GM18861 (cell line): ENCODE measurements around the gene LIN9.
"Not testable (repeated sequence)": the region's sequence is repeated elsewhere in the genome, so short reads cannot be mapped to it uniquely, and the experiment has no call there.

Experiments
- ATAC-seq: cut with Tn5 transposase; IDR thresholded peaks from one replicate; pipeline ENCODE4 v1.9.1; 2021; ENCODE audit not compliant: unreplicated experiment

Gene LIN9, protein sequence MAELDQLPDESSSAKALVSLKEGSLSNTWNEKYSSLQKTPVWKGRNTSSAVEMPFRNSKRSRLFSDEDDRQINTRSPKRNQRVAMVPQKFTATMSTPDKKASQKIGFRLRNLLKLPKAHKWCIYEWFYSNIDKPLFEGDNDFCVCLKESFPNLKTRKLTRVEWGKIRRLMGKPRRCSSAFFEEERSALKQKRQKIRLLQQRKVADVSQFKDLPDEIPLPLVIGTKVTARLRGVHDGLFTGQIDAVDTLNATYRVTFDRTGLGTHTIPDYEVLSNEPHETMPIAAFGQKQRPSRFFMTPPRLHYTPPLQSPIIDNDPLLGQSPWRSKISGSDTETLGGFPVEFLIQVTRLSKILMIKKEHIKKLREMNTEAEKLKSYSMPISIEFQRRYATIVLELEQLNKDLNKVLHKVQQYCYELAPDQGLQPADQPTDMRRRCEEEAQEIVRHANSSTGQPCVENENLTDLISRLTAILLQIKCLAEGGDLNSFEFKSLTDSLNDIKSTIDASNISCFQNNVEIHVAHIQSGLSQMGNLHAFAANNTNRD

DNA sequence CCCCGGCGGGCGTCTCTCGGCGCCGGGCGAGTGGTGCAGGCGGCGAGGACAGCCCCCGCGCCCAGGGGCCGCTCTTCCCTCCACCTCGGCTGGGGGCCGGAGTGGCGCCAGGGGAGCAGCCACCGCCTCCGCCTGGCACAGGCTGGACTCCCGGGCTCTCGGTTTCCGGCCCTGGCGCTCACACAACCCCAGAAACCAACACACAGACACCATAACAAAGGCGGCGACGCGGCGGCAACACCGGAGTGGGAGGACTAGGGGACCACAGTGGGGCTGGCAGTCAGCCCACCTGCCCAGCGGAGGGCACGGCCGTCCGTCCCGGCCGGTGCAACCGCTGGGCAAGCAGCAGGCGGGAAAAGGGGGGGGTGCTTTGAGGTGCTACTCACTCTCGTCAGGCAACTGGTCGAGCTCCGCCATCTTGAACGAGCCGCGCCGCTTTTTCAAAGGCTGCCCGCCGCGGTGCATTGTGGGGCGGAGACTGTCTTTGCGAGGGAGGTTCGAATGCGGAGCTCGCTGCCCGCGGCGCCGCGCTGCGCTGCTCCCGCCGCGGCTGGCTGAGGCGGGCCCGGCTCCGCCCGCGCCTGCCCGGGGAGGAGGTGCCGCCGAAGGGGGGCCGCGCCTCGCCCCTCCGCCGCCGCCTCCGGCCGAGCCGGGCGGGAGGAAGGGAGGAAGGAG is at the start of gene LIN9:
LIN9 (minus strand) TSS at position 442 of the 675 bp plus-strand sequence; CDS start at position 417, 25 bp downstream.
- peak; percentile 64 for ATAC-seq

DNA sequence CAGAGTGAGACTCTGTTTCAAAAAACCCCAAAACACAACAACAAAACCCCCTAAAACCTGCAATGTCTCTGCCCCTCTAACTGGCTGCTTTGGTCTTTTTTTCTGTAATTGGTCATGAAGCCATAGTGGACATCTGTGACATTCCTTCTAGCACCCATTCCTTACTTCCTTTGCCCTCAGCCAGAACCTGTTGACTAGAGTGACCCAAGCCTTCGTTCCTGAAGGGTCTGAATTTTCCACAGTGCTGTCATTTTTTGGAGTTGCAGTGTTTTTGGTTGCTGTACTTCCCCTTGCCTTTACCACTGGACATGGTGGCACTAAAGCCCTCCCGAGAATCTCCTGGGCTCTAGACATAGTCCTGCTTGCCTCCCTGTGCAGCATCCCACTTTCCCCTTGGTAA is 48.5 kb upstream of the LIN9 start:
- no peak for ATAC-seq

DNA sequence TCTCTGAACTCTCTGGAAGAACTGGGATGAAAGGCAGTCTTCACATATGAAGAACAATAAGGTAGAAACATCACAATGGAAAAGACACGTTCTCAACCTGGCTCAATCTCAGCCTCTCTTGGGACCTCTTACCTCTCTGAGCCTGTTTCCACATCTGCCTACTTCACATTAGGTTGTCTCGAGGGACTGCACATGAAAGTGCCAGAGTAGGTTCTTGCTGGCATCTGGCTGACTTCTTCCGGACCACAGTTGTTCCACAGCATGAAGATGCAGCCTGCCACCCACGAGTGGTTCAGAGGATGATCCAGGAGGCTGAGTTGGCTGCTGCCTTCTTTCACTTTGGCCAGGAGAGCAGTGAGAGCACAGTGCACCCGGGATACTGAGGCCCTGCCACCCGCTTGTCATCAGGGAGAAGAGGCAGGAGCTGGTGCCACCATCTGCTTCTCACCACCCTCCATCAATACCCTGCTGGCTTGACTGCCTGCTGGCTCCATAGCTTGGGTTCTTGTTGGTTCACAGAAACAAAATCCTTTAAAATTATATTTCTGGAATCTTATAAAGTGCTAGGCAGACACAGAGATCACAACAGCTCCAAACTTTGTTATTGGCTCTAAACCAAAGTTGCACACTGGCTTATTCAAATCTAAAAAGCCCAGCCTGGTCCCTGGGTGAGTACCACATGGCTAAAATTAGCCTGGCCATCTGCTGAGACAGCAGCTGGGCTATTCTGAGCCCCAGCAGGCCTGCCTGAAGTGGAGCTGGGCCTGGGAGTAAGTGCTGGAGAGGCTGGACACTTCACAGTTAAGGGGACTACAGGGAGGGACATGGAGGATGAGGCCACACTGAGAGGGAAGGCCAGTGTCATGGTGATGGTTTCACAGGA is 46.9 kb upstream of the LIN9 start:
- no peak for ATAC-seq

DNA sequence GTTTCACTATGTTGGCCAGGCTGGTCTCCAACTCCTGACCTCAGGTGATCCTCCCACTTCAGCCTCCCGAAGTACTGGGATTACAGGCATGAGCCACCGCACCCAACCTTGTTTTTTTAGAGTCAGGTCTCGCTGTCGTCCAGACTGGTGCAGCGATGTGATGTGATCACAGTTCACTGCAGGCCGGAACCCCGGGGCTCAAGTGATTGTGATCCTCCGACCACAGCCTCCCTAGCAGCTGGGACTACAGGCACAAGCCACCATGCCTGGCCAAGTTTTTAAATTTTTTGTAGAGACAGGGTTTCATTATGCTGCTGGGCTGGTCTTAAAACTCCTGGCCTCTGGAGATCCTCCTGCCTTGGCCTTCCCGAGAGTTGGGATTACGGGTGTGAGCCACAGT is 46.1 kb upstream of the LIN9 start:
- no peak for ATAC-seq

DNA sequence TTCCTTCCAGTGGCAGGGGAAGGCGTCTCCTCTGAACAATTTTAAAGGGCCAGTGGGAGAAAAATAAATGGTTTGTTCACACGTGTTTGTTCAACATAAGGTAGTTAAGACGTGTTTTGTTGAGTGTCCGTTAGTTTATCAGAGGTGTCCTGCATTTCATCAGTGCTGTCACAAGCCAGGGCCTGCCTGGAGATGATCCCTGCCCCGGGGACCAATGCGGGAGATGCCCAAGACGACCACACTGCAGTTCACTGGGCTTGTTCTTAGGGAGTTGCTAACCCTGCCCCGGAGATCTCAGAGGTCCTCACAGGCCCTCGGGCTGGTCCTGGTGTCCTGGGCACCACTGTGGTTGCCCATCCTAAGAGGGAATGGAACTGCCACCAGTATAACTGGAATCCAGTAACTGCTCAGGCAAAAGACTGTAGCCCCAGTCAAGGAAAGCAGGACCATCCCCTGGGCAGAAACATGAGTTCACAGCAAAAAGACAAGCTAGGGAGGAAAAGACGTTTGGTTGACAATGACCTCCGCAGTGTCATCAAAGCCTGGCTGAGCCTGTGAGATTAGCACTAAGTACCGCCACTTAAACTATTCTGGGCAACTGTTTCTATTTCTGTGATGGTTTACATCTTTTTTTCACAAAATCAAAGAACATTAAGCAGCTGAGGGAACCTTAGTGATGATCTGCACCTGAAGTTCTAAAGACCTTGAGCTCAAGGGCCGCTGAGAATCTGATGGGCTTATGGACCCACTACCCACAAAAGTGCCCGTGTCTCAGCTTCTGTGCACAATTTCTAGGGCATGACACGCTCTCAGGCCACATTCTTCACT is 44.9 kb upstream of the LIN9 start:
- ATAC-seq = no peak

DNA sequence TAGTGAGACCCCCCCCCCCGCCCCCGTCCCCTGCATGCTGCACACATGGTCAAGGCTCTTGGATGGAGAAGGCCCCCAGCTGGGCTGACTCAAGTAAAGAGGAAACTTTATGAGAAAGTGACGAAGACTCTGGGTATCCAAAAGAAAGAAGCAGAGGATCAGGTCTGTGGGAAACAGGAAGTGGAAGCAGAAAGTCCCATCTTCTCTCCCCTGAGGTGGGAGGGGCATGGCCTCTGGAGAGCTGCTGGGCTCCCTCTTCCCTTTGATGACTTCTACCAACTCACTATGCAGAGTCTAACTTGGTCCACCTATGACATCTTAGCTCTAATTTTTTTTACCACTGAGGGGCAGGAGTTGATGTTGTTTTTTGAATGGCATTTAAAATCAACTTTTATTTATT is 42.7 kb upstream of the LIN9 start:
- no peak for ATAC-seq

DNA sequence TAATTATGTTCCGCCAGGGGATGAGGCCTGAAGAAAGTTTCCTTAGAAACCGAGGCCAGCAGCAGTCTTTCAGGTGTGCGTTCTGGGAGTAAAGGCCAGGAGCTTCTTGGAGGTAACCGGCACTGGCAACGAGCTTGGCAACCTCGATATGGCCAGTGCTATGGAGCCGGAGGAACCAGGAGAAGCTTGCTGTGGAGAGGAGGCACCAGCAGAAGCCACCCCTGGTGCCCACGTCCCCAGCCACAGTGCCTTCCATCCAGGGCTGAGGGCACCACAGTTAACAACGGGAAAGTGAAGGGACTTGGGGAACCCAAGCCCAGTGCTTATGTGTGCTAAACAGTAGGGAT is 41.5 kb upstream of the LIN9 start:
- no peak for ATAC-seq

DNA sequence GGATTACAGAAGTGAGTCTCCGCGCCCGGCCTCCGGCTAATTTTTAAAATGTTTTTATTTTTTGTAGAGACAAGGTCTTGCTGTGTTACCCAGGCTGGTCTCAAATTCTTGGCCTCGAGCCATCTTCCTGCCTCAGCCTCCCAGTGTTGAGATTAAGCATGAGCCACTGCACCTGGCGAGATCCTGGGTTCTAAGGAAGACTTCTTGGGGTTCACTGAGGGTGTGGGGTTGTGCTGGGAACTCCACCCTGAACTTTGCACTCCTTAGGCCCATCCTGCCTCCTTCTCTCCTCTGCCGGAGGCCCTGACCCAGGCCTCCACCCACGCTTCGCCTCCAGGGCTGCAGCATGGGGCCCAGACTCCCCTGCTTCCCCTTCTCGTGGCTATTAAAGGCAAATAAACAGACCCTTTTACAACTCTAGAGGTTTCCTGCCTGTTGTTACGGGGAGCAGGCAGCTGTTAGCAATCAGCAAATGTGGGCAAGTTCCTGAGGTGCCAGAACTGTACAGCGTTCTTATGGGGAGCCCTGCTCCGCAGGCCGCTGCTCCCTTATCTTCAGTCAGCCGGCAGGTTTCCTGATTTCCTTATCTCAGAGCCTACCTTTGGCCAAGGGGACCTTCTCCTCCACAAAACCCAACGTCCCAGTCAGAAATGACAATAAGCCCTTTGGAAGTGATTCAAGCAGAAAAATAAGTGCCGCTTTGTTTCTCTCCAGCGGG is 41.0 kb upstream of the LIN9 start:
- ATAC-seq = peak; percentile 57

DNA sequence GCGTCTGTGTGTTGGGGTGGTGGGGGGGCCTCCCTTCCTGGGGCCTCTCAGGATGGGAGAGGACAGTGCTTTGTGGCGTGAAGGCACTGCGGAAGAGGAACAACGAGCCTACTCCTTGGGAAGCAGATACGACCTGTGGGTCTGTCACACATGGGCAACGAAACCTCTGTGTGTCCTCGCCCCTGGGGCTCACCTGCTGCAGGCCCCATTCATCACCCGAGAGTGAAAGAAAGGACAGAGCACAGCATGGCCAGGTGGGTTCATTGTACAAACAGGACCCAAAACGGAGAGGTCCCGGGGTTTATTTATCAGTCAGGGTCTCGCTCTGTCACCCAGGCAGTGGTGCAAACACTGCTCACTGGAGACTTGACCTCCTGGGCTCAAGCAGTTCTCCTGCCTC is 40.1 kb upstream of the LIN9 start:
- no peak for ATAC-seq

DNA sequence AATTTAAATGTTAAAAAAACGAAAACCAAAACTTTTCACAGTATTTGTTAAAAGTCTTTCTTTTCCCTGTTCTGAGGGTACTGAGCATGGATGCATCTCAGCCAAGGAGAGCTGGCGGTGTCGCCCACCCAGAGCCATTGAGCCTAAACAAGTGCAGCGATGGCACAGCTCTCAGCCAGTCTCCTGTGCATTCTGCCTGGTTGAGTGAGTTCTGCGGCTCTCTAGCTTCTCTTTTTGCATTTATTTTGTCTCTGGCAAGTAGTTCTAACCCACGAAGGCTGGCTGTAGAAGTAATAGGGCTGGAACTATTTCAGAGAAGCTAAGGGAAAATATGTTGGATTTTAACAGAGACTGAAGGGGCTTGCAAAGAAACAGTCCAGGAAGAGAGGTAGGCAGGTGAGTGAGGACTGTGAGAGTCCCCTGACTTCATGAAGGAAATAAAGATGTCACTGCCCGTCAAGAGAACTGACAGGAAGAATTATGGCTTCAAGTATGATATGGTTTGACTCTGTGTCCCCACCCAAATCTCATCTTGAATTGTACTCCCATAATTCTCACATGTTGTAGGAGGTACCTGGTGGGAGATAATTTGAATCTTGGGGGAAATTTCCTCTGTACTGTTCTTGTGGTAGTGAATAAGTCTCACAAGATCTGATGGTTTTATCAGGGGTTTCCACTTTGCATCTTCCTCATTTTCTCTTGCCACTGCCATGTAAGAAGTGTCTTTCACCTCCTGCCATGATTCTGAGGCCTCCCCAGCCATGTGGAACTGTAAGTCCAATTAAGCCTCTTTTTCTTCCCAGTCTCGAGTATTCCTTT is 35.7 kb upstream of the LIN9 start:
- ATAC-seq = no peak

DNA sequence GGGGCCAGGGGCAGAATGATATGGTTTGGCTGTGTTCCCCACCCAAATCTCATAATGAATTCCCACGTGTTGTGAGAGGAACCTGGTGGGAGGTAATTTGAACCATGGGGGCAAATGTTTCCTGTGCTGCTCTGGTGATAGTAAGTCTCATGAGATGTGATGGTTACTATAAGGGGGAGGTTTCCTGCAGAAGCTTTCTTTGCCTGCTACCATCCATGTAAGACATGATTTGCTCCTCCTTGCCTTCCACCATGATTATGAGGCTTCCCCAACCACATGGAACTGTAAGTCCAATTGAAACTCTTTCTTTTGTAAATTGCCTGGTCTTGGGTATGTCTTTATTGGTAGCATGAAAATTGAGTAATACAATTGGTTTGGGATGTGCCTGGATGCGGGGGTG is 33.7 kb upstream of the LIN9 start:
- no peak for ATAC-seq

DNA sequence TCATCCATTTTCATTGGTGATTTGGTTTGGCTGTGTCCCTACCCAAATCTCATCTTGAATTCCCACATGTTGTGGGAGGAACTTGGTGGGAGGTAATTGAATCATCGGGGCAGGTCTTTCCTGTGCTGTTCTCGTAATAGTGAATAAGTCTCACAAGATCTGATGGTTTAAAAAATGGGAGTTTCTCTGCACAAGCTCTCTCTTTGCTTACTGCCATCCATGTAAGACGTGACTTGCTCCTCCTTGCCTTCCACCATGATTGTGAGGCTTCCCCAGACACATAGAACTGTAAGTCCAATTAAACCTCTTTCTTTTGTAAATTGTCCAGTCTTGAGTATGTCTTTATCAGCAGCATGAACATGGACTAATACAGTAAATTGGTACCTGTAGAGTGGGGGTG is 31.1 kb upstream of the LIN9 start:
- ATAC-seq = not testable (repeated sequence)

DNA sequence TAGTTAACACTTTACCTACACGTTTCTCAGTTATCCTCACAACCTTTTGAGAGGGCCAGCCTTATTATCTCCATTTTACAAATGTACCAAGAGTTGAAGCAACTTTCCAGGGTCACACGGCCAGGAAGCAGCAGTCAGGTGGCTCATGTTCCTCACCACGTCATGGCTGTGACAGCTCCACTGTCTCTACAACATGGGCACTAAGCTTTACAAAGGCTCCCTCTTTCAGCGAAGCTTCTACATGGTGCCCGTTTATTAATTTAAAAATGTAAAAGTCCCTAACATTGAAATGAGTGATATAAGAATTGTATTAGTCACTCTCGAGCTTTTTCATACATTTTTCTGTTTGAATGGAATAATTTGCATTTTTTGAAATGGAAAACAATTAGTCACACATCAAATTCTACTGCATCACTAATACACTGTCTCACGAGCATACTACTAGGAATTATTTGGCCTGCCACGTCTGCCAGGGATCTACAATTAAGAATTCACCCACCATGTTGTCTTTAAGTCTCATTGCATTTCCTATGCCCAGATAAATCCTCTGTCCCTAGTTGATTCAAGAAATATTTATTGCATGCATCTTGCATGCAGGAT is 28.4 kb upstream of the LIN9 start:
- ATAC-seq = no peak

DNA sequence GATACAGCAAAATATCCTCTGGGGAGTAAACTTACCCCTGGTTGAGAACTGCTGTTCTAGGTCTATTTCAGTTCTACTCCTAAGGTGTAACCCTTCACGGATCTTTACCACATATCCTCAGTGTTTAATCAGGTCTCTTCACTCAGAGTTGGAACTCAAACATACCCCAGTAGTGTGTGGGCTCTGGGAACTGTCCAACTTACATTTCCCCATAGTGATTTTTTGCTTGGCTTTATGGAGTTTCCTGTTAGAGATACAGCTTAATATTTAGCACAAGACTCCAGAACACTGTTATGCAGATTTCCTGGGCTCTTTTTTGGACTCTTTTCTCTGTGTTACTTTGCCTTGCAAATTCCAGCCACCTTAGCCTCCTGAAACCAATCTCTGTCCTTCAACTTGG is 26.7 kb upstream of the LIN9 start:
- ATAC-seq = no peak

DNA sequence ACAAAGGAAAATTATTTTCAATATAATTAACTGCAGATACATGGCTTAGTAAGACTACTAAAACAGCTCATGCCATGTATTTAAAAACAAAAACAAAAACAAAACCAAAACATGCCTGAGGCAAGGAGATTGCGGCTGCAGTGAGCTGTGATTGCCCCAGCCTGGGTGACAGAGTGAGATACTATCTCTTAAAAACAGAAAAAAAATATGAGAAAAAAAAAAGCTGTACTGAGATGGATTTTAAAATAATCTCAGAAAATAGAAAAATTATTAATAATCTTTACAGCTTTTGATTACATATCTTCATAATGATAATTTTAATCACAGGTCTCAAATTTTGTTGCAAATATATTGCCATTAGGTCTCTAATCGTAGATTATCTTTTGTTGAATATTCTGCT is 24.0 kb upstream of the LIN9 start:
- no peak for ATAC-seq

DNA sequence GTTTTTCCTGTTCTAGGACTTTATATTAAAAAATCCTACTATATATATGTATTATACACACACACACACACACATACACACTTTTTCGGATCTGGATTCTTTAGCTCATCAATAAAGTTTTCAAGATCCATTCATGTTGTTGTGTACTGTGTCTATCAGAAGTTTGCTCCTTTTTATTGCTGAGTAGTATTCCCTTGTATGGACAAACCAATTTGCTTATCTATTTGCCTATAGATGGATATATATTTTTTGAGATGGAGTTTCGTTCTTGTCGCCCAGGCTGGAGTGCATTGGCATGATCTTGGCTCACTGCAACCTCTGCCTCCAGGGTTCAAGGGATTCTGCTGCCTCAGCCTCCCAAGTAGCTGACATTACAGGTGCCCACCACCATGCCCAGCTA is 20.3 kb upstream of the LIN9 start:
- ATAC-seq = no peak

DNA sequence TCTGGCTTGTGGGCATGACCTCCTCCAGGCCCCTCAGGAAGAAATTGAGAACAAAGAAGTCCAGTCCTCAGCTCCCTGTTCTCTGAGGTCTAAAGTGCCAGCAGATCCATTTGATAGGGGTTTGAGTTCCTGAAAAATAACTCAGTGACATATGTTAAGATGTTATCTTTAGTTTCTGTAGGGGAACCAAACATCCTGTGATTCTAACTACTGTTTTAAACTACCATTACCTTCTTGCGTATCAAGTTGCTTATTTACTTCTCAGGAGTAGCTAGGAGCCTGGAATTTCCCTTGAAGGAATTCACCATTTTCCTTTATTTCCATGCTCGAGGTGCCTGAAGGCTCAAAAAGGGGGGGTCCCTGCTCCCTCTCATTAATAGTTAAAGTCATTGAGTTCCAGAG is 18.8 kb upstream of the LIN9 start:
- no peak for ATAC-seq

DNA sequence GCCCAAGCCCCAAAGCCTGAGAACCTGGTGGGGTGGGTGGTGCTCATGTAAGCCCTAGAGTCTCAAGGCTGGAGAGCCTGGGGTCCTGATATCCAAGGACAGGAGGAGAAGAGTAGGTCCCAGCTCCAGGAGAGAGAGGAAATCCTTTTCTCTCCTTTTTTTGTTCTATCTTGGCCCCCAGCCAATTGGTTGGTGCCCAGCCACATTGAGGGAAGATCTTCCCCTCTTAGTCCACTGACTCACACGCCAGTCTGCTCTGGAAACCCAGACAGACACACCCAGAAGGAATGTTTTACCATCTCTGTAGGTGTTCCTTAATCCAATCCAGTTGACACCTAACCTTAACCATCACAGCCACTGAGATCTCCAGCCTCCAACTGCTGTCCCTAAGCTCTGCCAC is 16.2 kb upstream of the LIN9 start:
- ATAC-seq = no peak

DNA sequence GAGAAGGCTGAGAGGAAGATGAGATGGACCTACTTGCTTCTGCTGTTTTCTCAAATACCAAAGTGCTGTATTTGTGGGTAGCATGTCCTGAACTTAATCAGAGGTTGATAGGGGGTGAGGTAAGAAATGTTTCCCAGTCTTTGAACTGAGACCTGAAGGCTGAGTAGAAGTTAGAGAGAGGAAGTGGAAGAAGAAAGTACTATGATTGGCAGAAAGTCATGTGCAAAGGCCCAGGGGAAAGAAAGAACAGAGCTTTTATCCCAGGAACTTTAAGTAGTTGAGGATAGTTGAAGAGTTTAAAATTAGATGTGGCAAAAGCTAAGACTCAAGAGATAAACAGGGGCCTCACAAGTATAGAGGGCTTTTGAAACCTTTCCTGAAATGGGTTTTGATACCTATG is 15.5 kb upstream of the LIN9 start:
- no peak for ATAC-seq
